GM19025 (cell line): ENCODE measurements around the gene TJP3.

ENCODE experiments used
- ATAC-seq: cut with Tn5 transposase; IDR thresholded peaks from one replicate; pipeline ENCODE4 v1.9.1; 2021; ENCODE audit warnings: mild to moderate bottlenecking, low read depth, moderate library complexity; ENCODE audit not compliant: unreplicated experiment

TJP3 gene

GRCh38 chr19:3781603-3782002 is 73.4 kb downstream of the TJP3 start:
- no peak for ATAC-seq

DNA sequence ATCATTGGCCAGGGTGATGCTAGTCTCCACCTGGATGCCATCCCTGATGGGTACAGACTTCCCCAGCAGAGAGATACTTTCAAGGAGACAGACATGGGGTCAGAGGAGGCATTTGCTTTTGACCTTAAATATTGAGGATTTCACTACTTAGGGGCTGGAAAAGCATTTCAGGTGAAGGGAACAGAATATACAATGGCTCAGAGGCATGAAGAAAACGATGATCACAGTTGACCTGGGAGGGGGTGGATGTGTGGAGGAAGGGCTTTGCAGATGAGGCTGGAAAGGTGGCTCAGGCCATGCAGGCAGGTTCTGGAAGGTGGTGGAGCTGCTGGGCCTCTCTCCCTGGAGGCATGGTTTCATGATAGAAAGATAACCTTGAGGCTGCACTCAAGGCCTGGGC is 74.1 kb downstream of the TJP3 start:
- ATAC-seq = no peak

- no peak for ATAC-seq
Observed at GRCh38 chr19:3782903-3783302, 74.7 kb downstream of the TJP3 start.

- no peak for ATAC-seq
Observed at GRCh38 chr19:3783660-3784584, 75.7 kb downstream of the TJP3 start.

- ATAC-seq = no peak
Observed at GRCh38 chr19:3784607-3785450, 76.6 kb downstream of the TJP3 start.

DNA sequence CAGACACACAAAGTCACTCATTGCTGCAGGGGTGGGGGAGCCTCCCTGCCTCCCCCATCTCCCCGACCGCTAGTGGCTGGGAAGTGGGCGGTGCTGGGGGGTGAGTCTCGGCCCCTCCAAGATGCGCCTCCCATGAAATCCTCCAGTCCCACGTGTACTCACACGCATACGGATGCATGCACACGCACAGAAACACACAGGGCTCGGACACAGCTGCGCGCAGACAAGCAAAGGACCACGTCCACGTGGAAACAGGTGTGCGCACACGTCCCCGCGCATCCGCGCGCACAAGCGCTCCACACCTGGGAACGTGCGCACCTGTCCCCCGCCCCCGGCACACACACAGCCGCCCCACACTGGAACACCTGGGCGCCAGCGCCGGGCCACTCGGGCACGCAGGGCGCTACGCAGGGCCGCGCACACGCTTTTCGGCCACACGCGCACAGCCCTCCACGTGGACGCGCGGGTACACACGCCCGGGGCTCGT is 77.3 kb downstream of the TJP3 start:
- no peak for ATAC-seq

GRCh38 chr19:3785938-3786824 is 78.0 kb downstream of the TJP3 start, which contains the start of gene MATK:
Gene MATK, minus strand, starts transcription at chr19:3786381. Its CDS starts 1,246 bp downstream, at chr19:3785135.
- ATAC-seq = no peak

DNA sequence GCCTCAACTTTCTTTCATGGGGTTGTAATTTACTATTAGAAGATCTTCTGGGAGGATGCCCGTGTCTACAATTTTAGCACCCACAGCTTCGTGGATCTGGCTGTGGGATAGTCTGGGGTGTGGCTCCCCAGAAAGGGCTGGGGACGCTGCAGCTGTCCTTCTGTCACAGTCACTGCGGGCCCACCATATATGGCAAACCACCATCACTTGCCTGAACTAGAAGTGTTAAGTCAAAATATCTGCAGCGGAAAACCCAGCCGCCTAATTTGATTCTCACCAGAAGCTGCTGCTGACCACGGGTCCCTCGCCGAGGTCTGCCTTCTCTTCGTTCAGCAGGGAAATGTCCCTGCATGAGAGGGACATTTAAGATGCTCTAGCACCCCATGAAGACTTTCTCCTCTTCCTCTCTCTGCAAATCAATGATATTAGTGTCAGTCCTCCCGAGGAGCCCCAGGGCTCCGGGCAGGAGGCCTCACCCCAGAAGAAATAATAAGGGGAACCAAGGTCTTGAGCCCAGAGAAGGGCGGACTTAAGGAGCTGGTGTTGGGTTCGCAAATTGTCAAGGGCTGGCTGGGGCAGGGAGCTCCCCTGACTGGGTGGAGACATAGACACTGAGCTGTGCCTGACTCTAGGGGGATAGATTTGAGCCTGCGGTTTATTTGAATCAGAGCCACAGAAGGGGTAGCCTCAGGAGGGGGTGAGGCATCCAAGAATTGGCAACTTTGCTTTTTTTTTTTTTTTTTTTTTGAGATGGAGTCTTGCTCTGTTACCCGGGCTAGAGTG is 81.0 kb downstream of the TJP3 start:
- ATAC-seq = no peak

DNA sequence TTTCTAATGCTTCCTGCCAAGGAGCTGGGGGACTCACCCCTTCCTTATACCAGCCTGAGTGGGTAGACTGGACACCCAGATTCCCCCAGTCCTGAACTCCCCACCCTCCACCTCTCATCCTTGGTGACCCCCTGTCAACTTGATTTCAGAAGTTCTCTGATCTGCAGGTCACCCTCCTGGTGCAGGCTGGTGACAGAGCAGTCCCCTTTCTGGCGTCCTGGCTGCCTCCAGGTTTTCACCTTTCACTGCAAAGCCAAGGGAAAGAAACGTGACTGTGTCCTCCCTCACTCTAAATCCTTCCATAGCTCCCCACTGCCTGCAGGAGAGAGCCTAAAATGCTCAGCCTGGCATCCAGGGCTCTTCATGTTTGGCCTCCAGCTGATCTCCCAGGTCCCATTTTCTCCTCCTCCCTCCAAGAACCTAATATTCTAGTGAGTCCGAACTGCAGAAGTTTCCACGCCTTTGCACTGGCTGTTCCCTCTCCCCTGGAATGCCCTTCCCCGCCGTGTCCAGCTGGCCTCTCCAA is 82.1 kb downstream of the TJP3 start:
- no peak for ATAC-seq

DNA sequence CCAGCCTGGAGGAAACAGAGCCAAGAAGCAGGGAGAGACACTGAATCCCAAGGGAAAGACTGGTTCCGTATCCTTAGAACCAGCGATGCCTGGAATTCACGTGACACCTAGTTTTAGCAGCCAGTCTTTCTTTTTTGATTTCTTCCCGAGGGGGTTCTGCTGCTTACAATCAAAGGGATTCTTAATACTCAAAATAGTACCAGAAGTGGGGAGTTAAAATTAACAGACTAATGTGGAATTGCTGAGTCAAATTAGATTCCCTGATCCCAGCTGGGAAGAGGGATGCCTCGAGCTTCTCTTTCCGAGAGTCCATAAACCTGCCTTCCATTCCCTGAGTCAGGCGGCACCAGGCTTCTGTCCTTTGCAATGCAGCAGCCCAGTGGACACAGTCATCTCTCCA is 82.8 kb downstream of the TJP3 start:
- no peak for ATAC-seq

DNA sequence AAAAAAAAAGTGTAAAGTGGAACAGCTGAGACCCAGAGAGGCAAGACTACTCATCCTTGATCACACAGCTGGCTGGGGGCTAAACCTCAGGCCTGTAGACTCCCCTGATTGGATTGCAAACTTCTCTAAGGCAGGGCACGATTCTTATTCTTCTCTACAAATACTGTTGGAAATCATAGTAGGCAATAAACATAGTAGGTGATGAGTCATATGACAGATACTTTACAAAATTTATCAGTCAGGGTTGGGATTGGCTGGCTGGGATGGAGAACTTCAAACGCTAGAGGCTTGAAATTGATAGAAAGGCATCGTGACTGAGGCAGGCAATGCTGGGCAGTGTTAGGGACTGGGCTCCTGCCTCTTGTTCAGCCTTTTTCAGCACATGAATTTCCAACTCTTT is 83.9 kb downstream of the TJP3 start:
- ATAC-seq = no peak

GRCh38 chr19:3793799-3794198 is 85.6 kb downstream of the TJP3 start:
- no peak for ATAC-seq

DNA sequence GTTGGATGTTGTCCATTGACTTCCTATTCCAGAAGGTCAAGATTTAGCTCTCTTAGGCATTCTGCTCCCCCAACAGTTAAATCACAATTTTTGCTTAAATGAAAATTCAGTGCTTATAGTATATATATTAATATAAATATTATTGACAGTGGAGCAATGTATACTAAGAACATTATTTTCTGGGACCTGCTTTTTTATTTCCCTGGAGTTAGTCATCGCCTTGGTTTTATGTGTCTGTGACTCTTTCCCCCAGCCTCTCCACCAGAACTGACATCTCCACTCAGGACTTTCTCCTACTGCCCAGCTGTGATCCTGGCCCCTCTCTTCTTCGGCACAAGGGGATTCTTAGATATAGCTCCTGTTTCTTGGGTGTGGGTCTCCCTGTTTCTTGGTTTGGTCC is 88.2 kb downstream of the TJP3 start:
- no peak for ATAC-seq

GRCh38 chr19:3798137-3798536 is 90.0 kb downstream of the TJP3 start:
- no peak for ATAC-seq
